GM23248 (cell line): ENCODE data around the gene PAXX. TPM values are rescaled to one million over a fixed set of nuclear protein-coding genes. Genes with fewer than 3 reads are reported as not detected.

ENCODE experiments used
- DNase-seq: peaks from one replicate; pipeline ENCODE4 v3.0.0-alpha.2; 2015
- H2AFZ ChIP-seq: fragments of 200-600 bp; sonication (generic); 2 replicates; pipeline ENCODE4 v1.6.1; 2016; ENCODE audit warnings: antibody characterized with exemption
- H3F3A ChIP-seq: fragments of 200-600 bp; sonication (generic); 2 replicates; pipeline ENCODE4 v1.6.1; 2016; ENCODE audit warnings: mild to moderate bottlenecking, antibody characterized with exemption, mixed run types; ENCODE audit not compliant: insufficient read depth
- H3K27ac ChIP-seq: fragments of 200-600 bp; sonication (generic); 2 replicates; pipeline ENCODE4 v1.5.1; 2016; ENCODE audit warnings: mild to moderate bottlenecking
- H3K27me3 ChIP-seq: fragments of 200-600 bp; sonication (generic); replicated peaks from 2 replicates; pipeline ENCODE4 v1.6.1; 2016; ENCODE audit warnings: mild to moderate bottlenecking; ENCODE audit not compliant: insufficient read depth
- H3K36me3 ChIP-seq: fragments of 200-600 bp; sonication (generic); 2 replicates; pipeline ENCODE4 v1.6.1; 2016; ENCODE audit warnings: low read depth, mild to moderate bottlenecking
- H3K4me1 ChIP-seq: fragments of 200-600 bp; sonication (generic); 2 replicates; pipeline ENCODE4 v1.6.1; 2016; ENCODE audit warnings: mild to moderate bottlenecking; ENCODE audit not compliant: insufficient read depth
- H3K4me2 ChIP-seq: fragments of 200-600 bp; sonication (generic); one replicate; pipeline ENCODE4 v1.6.1; 2016; ENCODE audit warnings: mild to moderate bottlenecking; ENCODE audit not compliant: unreplicated experiment
- H3K4me3 ChIP-seq: fragments of 200-600 bp; sonication (generic); 2 replicates; pipeline ENCODE4 v1.5.1; 2016; ENCODE audit warnings: mild to moderate bottlenecking
- H3K79me2 ChIP-seq: fragments of 200-600 bp; sonication (generic); 2 replicates; pipeline ENCODE4 v1.6.1; 2016; ENCODE audit warnings: mild to moderate bottlenecking; ENCODE audit not compliant: insufficient read depth
- H3K9ac ChIP-seq: fragments of 200-600 bp; sonication (generic); 2 replicates; pipeline ENCODE4 v1.6.1; 2016; ENCODE audit warnings: mild to moderate bottlenecking
- H3K9me2 ChIP-seq: fragments of 200-600 bp; sonication (generic); 2 replicates; pipeline ENCODE4 v1.6.1; 2016; ENCODE audit warnings: mixed run types, mild to moderate bottlenecking, moderate library complexity; ENCODE audit not compliant: insufficient read depth
- H3K9me3 ChIP-seq: fragments of 200-600 bp; sonication (generic); one replicate; pipeline ENCODE4 v1.6.1; 2017; ENCODE audit warnings: low read depth
- H4K20me1 ChIP-seq: fragments of 200-600 bp; sonication (generic); 2 replicates; pipeline ENCODE4 v1.6.0; 2016; ENCODE audit not compliant: insufficient read depth
- EZH2 ChIP-seq: fragments of 200-600 bp; sonication (generic); IDR thresholded peaks from 2 replicates; pipeline ENCODE4 v1.6.1; 2018; ENCODE audit warnings: antibody characterized with exemption, mild to moderate bottlenecking; ENCODE audit not compliant: insufficient read depth, poor library complexity, severe bottlenecking
- EZH2phosphoT487 ChIP-seq: fragments of 200-600 bp; sonication (generic); IDR thresholded peaks from 2 replicates; pipeline ENCODE4 v1.6.1; 2018; ENCODE audit warnings: antibody characterized with exemption, moderate library complexity, mild to moderate bottlenecking, low read depth; ENCODE audit not compliant: insufficient read depth
- WGBS, 2 experiments: methylation state at CpG; one replicate each; pipeline ENCODE4 v1.1.6; 2015 to 2017; ENCODE audit warnings: low lambda C conversion rate in 2 of 2, low coverage in 1 of 2; ENCODE audit errors: missing lambda C conversion rate in 2 of 2; 5-methylcytosine and 5-hydroxymethylcytosine counted together
- in situ Hi-C: fragments of 300-500 bp; cut with MboI; formaldehyde crosslinking; loops from 2 replicates; pipeline ENCODE4 v1.15.0; 2020
- polyA plus RNA-seq: library from polyadenylated mRNA; unstranded; fragments of >200 nt; fragmentation: Nextera tagmentation; extraction: Ambion mirVana; gene quantifications from 2 replicates; pipeline ENCODE4 v1.2.1, GENCODE V29; 2016
- total RNA-seq: library from RNA; depleted of rRNA; stranded (reverse); fragments of >200 nt; shearing (Covaris generic); gene quantifications from 2 replicates; pipeline ENCODE4 v1.2.3, GENCODE V29; 2014

PAXX gene
- total and polyA plus RNA-seq, 2 experiments from 2014 or later, result 52.2 to 54.5 TPM

GRCh38 chr9:137037035-137037434 is 44.8 kb downstream of the PAXX start:
- Histone ChIP-seq H3K27ac (no peak overlapping the region), H3K79me2 (no peaks in the 10 kb centered on the region), H3K9ac (no peak overlapping the region), H3K4me2 (no peak overlapping the region), H3K36me3 (no peaks in the 10 kb centered on the region), H3F3A (no peaks in the 10 kb centered on the region), H4K20me1 (no peaks in the 10 kb centered on the region), H3K9me2 (no peaks in the 10 kb centered on the region), H3K4me1 (no peaks in the 10 kb centered on the region), H3K4me3 (no peak overlapping the region), H3K27me3 (no peaks in the 10 kb centered on the region), H3K9me3 (no peaks in the 10 kb centered on the region), H2AFZ (no peak overlapping the region)
- in situ Hi-C loops, result loop anchor here (10.0 kb wide), 1 partner anchor 262 kb away; no protein-coding TSS in a partner anchor
- no peak for TF ChIP-seq EZH2phosphoT487
- no peak for TF ChIP-seq EZH2
- DNase-seq, result no peak
- WGBS, 2 experiments, result 69 to 74% methylated on average over 9 to 13 of the region's 13 CpGs

DNA sequence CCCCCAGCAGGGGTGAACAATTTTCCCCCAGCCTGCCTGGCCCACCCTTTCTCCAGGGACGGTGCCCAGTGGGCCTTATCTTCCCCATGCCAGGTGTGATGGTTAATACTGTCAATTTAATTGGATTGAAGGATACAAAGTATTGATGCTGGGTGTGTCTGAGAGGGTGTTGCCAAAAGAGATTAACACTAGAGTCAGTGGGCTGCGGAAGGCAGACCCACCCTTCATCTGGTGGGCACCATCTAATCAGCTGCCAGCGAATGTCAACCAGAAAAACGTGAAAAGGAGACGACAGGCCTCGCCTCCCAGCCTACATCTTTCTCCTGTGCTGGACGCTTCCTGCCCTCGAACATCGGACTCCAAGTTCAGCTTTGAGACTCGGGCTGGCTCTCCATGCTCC is 45.3 kb downstream of the PAXX start:
- TF ChIP-seq EZH2phosphoT487, result no peak
- no peak for TF ChIP-seq EZH2
- H3K4me3 ChIP-seq, result no peak overlapping the region
- H3K9me2 ChIP-seq, result no peaks in the 10 kb centered on the region
- H3K9me3 ChIP-seq, result no peaks in the 10 kb centered on the region
- no peak for DNase-seq
- no peaks in the 10 kb centered on the region for H3K79me2 ChIP-seq
- no peaks in the 10 kb centered on the region for H3F3A ChIP-seq
- no peaks in the 10 kb centered on the region for H3K27me3 ChIP-seq
- 85 to 91% methylated on average over 10 of the region's 10 CpGs for whole genome bisulfite sequencing, 2 experiments
- no peak overlapping the region for H2AFZ ChIP-seq
- no peaks in the 10 kb centered on the region for H3K4me1 ChIP-seq
- no peaks in the 10 kb centered on the region for H3K36me3 ChIP-seq
- in situ Hi-C loops, result loop anchor here (10.0 kb wide), 1 partner anchor 263 kb away; no protein-coding TSS in a partner anchor
- no peak overlapping the region for H3K4me2 ChIP-seq
- H4K20me1 ChIP-seq, result no peaks in the 10 kb centered on the region
- no peak overlapping the region for H3K9ac ChIP-seq
- no peak overlapping the region for H3K27ac ChIP-seq

GRCh38 chr9:137038916-137039315 is 46.7 kb downstream of the PAXX start:
- Histone ChIP-seq H3K27ac (no peak overlapping the region), H3K27me3 (no peaks in the 10 kb centered on the region), H3K9ac (no peak overlapping the region), H3K36me3 (no peaks in the 10 kb centered on the region), H3K9me3 (no peaks in the 10 kb centered on the region), H3K9me2 (no peaks in the 10 kb centered on the region), H3K4me2 (no peak overlapping the region), H4K20me1 (no peaks in the 10 kb centered on the region; the same call in 1 of the 2 replicates), H3K4me3 (no peak overlapping the region), H3K4me1 (no peaks in the 10 kb centered on the region), H2AFZ (no peak overlapping the region), H3K79me2 (peaks cover 10% of the 10 kb centered on the region), H3F3A (no peaks in the 10 kb centered on the region)
- 87 to 90% methylated on average over 8 to 9 of the region's 9 CpGs for WGBS, 2 experiments
- in situ Hi-C loops, result loop anchor here (10.0 kb wide), 1 partner anchor 264 kb away; no protein-coding TSS in a partner anchor
- no peak for DNase-seq
- TF ChIP-seq EZH2phosphoT487 (no peak), EZH2 (no peak)

- no peaks in the 10 kb centered on the region; the same call in 1 of the 2 replicates for H4K20me1 ChIP-seq
- no peaks in the 10 kb centered on the region for H3F3A ChIP-seq
- H3K4me3 ChIP-seq, result no peak overlapping the region
- H3K36me3 ChIP-seq, result no peaks in the 10 kb centered on the region
- H3K9me2 ChIP-seq, result no peaks in the 10 kb centered on the region
- DNase-seq, result no peak
- no peak overlapping the region for H3K9ac ChIP-seq
- H3K4me2 ChIP-seq, result no peak overlapping the region
- TF ChIP-seq EZH2 (no peak), EZH2phosphoT487 (no peak)
- H3K9me3 ChIP-seq, result no peaks in the 10 kb centered on the region
- no peaks in the 10 kb centered on the region for H3K27me3 ChIP-seq
- H3K4me1 ChIP-seq, result peaks cover 5% of the 10 kb centered on the region; the same call in 1 of the 2 replicates
- H2AFZ ChIP-seq, result no peak overlapping the region
- H3K27ac ChIP-seq, result no peak overlapping the region
- in situ Hi-C loops, result loop anchor here (10.0 kb wide), 1 partner anchor 265 kb away; no protein-coding TSS in a partner anchor
- 83 to 85% methylated on average over 25 to 32 of the region's 32 CpGs for WGBS, 2 experiments
- H3K79me2 ChIP-seq, result peaks cover 18% of the 10 kb centered on the region
These were observed 47.6 kb downstream of the PAXX start for GRCh38 chr9:137039611-137040366.
